NCI-H748 treated with DMSO at 0.1 percent for 48 hours (cell line): Measurements from ENCODE around the gene SHF.
A peak's percentile ranks its signal among the peaks of the same experiment; 100 is the strongest.

Experiments
- DNase-seq: peaks from one replicate; lab custom pipeline; 2025; lab: John Stamatoyannopoulos, UW

Gene SHF

GRCh38 chr15:45169608-45170480, 17.9 kb downstream of the SHF start:
- DNase-seq: no peak

DNA sequence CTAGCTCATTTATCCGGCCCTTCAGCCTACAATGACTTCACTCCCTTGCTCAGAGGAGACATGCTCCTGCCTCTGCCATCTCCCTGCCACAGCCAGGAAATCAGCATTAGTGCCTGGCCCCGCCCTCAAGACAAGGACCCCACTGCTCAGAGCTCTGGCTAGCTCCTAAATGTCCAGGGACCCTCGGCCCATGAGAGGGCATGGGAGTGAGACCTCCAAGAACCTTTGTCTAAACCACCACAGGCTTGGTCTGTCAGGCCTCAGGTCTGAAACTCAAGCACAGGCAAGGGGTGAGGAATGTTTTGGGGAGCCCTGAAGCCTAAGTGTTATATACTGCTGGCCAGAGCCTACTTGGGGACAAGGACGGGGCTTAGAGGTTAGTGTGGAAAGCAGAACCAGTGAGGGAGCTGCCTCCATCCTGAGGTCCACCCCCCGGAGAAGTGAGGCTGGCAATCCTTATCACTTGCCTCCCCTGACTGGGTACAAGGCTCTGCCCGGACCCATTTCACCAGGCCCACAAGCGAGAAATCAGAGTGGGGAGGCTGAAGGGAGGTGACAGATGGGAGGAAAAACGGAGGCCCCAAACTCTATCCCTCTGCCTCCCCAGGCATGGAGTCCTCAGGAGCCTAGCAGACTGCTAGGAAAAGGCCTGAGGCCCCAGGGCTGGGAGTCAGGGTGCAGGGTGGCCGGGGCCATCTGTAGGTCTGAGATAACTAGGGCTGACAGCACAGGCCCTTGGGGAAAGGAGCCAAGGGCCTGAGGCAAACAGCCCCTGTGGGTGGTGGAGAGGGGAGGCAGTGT, 18.8 kb downstream of the SHF start:
- DNase-seq: no peak

DNA sequence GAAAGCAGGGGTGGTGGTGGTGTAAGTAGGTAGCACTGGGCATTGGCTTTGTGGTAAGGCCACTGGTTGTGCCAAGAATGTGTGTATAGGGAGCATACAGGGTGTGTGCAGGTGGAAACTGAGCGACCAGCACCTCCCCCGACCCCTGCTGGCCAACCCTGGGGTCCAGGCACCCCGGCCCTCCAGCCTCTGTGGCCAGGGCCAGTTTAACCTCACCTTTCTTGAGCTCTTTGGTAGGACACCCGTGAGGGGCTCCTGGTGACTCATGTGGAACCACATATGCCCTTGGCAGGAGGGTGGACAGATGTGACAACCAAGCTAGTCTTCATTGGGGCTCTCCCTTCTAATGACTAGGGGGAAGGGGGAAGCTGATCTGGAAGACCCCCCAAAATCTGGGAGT, 19.5 kb downstream of the SHF start:
- no peak for DNase-seq

GRCh38 chr15:45167631-45168205, 20.0 kb downstream of the SHF start:
- no peak for DNase-seq

- peak; percentile 48 for DNase-seq
These were observed 20.7 kb downstream of the SHF start for GRCh38 chr15:45166834-45167630.

DNA sequence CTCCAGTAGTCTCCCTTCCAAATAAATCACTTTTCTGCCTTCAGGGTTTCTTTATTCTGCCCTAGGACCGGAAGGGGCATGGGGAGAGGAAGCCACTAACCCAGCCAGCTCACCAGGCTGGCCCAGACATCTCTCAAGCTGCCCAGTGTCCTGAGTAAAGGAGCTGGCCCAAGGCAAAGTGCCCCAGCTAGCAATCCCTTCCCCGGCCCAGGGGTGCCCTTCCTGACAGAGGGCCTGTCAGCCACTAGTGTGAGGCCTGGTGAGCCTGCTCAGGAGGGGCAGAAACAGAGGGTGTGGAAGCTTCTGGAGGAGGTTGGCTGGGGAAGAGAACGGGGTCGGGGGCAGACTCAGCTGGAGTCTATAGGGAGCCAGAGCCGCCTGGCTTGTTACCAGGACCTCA, 22.2 kb downstream of the SHF start:
- DNase-seq: no peak

- no peak for DNase-seq
These were observed 22.9 kb downstream of the SHF start for GRCh38 chr15:45164914-45165313.

DNA sequence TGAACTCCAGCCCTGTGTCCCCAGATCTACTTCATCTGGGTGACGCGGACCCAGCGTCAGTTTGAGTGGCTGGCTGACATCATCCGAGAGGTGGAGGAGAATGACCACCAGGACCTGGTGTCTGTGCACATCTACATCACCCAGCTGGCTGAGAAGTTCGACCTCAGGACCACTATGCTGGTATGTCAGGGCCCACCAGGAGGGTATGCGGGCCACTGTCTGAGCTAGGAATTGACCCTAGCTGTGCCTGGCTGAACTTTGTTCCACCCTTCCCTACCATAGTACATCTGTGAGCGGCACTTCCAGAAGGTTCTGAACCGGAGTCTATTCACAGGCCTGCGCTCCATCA, 24.3 kb downstream of the SHF start:
- no peak for DNase-seq

DNA sequence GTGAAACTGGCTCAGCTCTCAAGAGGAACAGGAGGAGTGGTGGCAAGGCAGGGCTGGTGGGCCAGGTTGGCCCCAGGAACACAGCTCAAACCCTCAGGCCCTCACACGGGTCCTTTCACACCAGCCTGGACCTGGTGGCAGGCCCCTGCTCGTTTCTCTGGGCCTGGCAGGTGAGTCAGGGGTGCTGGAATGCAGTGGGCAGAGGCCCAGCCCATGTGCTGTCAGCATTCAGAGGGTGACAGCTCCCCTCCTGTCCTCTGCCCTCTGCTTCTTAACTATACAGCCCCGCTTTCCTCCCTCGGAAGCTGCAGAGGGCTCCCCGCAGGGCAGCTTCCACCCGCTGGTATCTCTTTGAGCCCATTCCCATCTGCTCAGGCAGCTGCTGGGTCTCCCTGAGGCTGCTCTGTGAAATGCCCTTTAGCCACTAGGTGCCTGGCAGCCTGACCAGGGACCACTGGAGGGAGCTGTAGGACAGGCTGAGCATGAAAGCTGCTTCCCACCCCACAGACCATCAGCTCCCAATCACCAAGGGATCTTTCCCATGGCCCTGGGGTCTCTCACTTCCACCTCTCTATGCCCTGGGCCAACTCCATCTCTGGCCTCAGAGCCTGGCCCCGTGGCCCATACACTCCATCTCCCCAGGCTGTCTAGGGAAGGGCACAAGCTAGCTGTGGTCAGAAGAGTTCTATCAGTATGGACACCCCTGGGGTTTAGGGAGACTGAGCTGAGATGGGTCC, 24.8 kb downstream of the SHF start:
- peak; percentile 40 for DNase-seq

DNA sequence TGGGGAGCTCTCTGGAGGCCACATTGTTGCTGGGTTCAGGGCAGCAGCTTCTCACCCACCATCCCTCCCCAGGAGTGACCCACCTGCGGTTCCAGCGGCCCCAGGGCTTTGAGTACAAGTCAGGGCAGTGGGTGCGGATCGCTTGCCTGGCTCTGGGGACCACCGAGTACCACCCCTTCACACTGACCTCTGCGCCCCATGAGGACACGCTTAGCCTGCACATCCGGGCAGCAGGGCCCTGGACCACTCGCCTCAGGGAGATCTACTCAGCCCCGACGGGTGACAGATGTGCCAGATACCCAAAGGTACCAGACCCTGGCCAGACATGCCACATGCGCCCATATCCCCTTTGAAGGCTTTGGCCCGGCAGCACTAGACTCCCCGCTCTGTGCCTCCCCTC, 26.1 kb downstream of the SHF start:
- no peak for DNase-seq

DNA sequence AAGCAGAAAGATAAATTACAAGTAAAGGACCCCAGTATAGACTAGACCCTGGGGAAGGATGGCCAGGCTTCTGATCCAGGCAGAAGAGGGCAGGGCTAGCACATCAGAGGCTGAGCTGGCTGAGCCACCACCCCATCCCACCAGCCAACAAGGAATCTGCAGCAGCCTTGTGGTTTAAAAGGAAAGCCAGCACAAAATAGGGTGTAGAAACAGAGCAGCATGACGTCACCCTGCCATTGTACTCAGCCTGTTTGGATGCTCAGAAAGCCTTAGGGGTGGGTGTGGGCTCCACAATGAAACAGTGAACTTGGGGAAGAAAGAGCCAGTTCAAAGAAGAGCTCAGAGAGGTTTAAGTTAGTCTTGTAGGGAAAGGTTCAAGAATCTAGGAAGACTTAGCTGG, 29.8 kb downstream of the SHF start:
- no peak for DNase-seq

DNA sequence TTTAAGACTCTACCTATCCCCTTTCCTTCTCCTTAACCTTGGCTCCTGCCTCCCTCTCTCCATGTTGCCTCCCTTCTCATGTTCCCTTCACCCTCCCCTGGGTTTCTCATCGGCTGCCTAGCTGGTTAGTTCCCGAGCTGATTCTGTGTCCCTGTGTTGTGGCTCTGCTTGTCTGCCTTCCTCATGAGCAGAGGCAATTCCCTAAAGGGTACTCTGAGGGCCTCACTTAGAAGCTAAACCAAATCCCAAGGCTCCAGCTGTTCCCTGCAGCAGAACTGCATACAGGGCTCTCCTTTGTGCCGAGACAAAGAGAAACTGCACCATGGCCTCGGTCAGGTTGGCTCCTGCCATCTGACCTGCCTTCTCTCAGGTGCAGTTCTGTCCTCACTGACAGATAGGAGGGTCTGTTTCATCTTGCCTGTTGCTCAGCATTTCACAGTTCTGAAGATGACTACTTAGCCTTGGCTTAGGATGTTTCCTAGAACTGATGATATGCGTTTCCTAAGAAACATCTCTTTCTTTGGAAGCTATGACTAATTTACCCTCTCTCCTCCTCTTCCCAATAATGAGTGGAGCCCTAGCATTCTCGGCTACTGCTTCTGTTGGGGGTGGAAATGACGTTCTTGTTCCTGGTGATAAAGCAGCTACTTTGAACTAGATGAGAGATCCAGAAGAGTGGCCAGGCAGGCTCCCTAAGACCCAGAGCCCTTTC, 30.9 kb downstream of the SHF start:
- DNase-seq: no peak

- no peak for DNase-seq
These were observed 32.0 kb downstream of the SHF start for GRCh38 chr15:45155739-45156138.

GRCh38 chr15:45151998-45152828, 35.6 kb downstream of the SHF start:
- DNase-seq: no peak

DNA sequence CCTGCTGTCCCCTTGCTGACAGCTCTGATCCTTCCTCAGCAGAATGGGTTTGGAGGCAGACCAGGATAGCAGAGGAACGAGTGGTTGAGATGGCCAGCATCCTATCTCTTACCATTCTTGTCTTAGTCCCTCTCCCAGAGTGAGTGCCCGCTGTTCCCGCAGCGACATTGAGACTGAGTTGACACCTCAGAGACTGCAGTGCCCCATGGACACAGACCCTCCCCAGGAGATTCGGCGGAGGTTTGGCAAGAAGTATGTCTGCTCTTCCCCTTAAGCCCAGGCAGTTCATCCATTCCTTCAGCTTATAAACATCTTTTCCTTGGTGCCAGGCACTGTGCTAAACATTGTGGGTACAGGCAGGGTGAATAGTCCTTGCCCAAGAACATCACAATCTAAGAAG, 36.8 kb downstream of the SHF start:
- no peak for DNase-seq

- DNase-seq: no peak
These were observed 37.3 kb downstream of the SHF start for GRCh38 chr15:45150481-45150880.

DNA sequence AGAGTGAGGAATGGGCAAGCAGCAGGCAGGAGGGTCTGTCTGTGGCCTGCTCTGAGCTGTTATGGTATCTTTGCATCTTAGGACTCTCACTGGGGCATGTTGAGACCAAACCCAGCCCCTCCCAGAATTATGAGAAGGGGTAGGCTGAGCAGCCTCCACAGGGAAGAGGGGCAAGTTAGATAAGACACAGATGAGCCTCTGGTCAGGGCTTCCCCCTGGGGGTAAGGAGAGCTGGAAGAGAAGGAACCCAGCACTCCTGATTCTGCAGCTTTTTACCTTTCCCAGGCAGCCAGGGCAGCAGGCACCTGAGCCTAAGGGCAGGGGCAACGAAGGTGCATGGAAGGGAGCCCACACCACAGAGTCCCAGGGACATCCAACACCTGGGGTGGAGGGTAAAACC, 38.7 kb downstream of the SHF start:
- no peak for DNase-seq

DNA sequence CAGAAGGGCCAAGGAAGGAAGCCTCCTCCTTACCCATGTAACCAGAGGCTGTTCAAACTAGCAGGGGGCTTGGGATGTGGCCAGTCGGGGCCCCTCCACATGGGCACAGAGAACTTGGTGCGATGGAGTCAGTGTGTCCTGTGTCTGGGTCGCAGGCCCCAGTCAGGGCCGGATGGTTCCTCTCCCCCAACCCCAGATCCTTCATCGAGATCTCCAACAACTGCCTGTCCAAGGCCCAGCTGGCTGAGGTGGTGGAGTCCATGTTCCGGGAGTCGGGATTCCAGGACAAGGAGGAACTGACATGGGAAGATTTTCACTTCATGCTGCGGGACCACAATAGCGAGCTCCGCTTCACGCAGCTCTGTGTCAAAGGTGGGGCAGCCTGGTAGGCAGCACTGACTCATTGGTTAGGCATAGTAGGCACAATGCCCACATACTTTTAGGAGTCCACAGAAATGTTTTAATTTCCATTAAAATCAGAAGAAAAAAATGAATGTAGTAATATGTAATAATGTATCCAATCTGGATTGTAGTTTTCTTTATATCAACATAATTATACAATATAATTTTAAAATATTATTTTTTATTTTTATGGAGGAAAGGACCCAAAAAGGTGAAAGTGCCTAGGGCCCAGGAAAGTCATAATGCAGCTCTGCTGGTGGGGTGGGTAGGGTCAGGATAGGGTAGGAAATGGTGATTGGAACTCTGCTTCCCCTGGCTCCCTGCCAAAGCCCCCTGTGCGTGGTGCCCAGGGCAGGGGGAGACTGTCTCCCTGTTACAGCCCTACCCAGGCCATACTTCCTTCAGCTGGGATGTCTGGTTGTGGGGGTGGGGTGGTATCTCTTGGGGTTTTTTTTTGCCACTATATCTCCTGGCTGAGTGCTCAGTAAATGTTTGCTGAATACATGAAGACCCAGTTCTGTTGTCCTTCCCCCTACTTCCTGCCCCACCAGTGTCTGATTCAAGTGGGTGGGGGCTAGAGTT, 39.4 kb downstream of the SHF start:
- no peak for DNase-seq

GRCh38 chr15:45147606-45148005, 40.2 kb downstream of the SHF start:
- no peak for DNase-seq
